SK-N-SH treated with all-trans-retinoic acid at 6 μM for 48 hours (cell line): ENCODE measurements around the gene CHST5.

Experiments used
- ATAC-seq: fragments of 200-7000 bp; cut with Tn5 transposase; 3 replicates; pipeline ENCODE4 v1.9.1; 2020; ENCODE audit warnings: mild to moderate bottlenecking, moderate library complexity
- ARNTL ChIP-seq: fragments of 450-650 bp; formaldehyde crosslinking; IDR thresholded peaks from 2 replicates; pipeline ENCODE4 v1.5.0; 2020; ENCODE audit warnings: low read depth, mild to moderate bottlenecking, moderate library complexity, borderline replicate concordance
- BACH2 ChIP-seq: fragments of 250-450 bp; sonication (Bioruptor Pico); IDR thresholded peaks from 2 replicates; pipeline ENCODE4 v1.9.0; 2021; ENCODE audit warnings: mild to moderate bottlenecking, borderline replicate concordance
- CSDC2 ChIP-seq: fragments of 250-450 bp; sonication (Bioruptor Pico); IDR thresholded peaks from 2 replicates; pipeline ENCODE4 v1.5.0; 2020; ENCODE audit warnings: mild to moderate bottlenecking, moderate library complexity
- CSRNP3 ChIP-seq: fragments of 250-450 bp; sonication (Bioruptor Pico); IDR thresholded peaks from 2 replicates; pipeline ENCODE4 v1.5.1; 2021; ENCODE audit warnings: mild to moderate bottlenecking, moderate library complexity
- ESRRG ChIP-seq: fragments of 250-450 bp; sonication (Bioruptor Pico); IDR thresholded peaks from 2 replicates; pipeline ENCODE4 v1.6.1; 2021; ENCODE audit warnings: mild to moderate bottlenecking
- GLIS3 ChIP-seq: fragments of 250-450 bp; sonication (Bioruptor Pico); IDR thresholded peaks from 2 replicates; pipeline ENCODE4 v1.5.0; 2020; ENCODE audit warnings: mild to moderate bottlenecking, moderate library complexity
- ISL1 ChIP-seq: fragments of 250-450 bp; sonication (Bioruptor Pico); IDR thresholded peaks from 2 replicates; pipeline ENCODE4 v2.1.2; 2022; ENCODE audit warnings: mild to moderate bottlenecking, moderate library complexity
- POU6F1 ChIP-seq: fragments of 250-450 bp; sonication (Bioruptor Pico); IDR thresholded peaks from 2 replicates; pipeline ENCODE4 v1.8.0; 2021; ENCODE audit warnings: low read depth, mild to moderate bottlenecking, moderate library complexity, borderline replicate concordance
- PPARA ChIP-seq: fragments of 250-450 bp; sonication (Bioruptor Pico); IDR thresholded peaks from 2 replicates; pipeline ENCODE4 v1.5.0; 2020; ENCODE audit warnings: mild to moderate bottlenecking, borderline replicate concordance
- TOX ChIP-seq: fragments of 250-450 bp; sonication (Bioruptor Pico); IDR thresholded peaks from 2 replicates; pipeline ENCODE4 v1.8.0; 2021; ENCODE audit warnings: mild to moderate bottlenecking, moderate library complexity, borderline replicate concordance
- ZC3H10 ChIP-seq: fragments of 250-450 bp; sonication (Bioruptor Pico); IDR thresholded peaks from 2 replicates; pipeline ENCODE4 v1.5.1; 2021; ENCODE audit warnings: mild to moderate bottlenecking, moderate library complexity
- ZFP3 ChIP-seq: fragments of 250-450 bp; sonication (Bioruptor Pico); IDR thresholded peaks from 2 replicates; pipeline ENCODE4 v1.5.0; 2020; ENCODE audit warnings: mild to moderate bottlenecking, moderate library complexity
- ZFP30 ChIP-seq: fragments of 450-650 bp; formaldehyde crosslinking; IDR thresholded peaks from 2 replicates; pipeline ENCODE4 v1.5.0; 2022; ENCODE audit warnings: mild to moderate bottlenecking, moderate library complexity
- ZNF565 ChIP-seq: fragments of 450-650 bp; formaldehyde crosslinking; conservative IDR thresholded peaks from 2 replicates; pipeline ENCODE4 v1.5.0; 2020; ENCODE audit warnings: low read depth, mild to moderate bottlenecking, moderate library complexity
- ZNF70 ChIP-seq: fragments of 450-650 bp; formaldehyde crosslinking; IDR thresholded peaks from 2 replicates; pipeline ENCODE4 v1.5.0; 2020; ENCODE audit warnings: mild to moderate bottlenecking, moderate library complexity
- ZNF8 ChIP-seq: fragments of 450-650 bp; formaldehyde crosslinking; IDR thresholded peaks from 2 replicates; pipeline ENCODE4 v1.5.0; 2020; ENCODE audit warnings: mild to moderate bottlenecking, moderate library complexity
- TF ChIP-seq, protein P1 (sequence below): fragments of 250-450 bp; sonication (Bioruptor Pico); IDR thresholded peaks from 2 replicates; pipeline ENCODE4 v1.5.1; 2020; ENCODE audit warnings: low read depth, mild to moderate bottlenecking, moderate library complexity
- TF ChIP-seq, protein P2 (sequence below): fragments of 250-450 bp; sonication (Bioruptor Pico); IDR thresholded peaks from 2 replicates; pipeline ENCODE4 v1.8.0; 2020; ENCODE audit warnings: mild to moderate bottlenecking, moderate library complexity, borderline replicate concordance

The CHST5 gene

GRCh38 chr16:75567911-75568310 lies 32.0 kb upstream of the CHST5 start (continued):
- TF ChIP-seq, protein P1, sequence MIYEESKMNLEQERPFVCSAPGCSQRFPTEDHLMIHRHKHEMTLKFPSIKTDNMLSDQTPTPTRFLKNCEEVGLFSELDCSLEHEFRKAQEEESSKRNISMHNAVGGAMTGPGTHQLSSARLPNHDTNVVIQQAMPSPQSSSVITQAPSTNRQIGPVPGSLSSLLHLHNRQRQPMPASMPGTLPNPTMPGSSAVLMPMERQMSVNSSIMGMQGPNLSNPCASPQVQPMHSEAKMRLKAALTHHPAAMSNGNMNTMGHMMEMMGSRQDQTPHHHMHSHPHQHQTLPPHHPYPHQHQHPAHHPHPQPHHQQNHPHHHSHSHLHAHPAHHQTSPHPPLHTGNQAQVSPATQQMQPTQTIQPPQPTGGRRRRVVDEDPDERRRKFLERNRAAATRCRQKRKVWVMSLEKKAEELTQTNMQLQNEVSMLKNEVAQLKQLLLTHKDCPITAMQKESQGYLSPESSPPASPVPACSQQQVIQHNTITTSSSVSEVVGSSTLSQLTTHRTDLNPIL (CRISPR knock-in tag) = no peak
- no peak for TF ChIP-seq ZC3H10

DNA sequence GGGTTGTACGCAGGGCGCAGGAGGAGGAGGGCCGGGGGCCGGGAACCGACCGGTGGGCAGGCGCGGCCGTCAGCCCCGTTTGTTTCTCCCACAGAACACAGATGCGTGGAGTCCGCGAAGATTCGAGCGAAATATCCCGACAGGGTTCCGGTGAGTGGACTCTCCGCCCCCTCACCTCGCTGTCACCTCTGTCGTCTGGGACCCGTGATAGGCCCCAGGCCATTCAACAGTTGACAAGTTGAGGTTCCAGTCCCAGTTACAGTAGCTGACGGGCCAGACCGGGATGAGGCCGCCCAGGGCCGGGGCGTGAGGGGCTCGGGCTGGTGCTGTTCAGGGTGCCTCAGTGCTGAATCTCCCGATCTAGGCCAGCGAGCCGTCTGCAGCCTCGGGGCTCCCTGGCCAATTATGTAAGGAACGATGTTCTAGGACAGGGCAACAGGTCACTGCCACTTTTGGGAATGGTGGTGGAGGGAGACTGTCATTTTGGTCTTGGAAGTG lies 30.9 kb upstream of the CHST5 start:
- ATAC-seq = peak; percentile 30
- TF ChIP-seq PPARA (CRISPR knock-in tag) (no peak), GLIS3 (CRISPR knock-in tag) (no peak), ZFP30 (CRISPR knock-in tag) (no peak), ESRRG (no peak), ZNF8 (CRISPR knock-in tag) (no peak), TOX (CRISPR knock-in tag) (no peak), BACH2 (CRISPR knock-in tag) (no peak), CSRNP3 (CRISPR knock-in tag) (no peak), ZNF70 (no peak), ISL1 (CRISPR knock-in tag) (no peak), ARNTL (no peak), POU6F1 (CRISPR knock-in tag) (no peak), ZC3H10 (no peak)
- TF ChIP-seq, protein P2, sequence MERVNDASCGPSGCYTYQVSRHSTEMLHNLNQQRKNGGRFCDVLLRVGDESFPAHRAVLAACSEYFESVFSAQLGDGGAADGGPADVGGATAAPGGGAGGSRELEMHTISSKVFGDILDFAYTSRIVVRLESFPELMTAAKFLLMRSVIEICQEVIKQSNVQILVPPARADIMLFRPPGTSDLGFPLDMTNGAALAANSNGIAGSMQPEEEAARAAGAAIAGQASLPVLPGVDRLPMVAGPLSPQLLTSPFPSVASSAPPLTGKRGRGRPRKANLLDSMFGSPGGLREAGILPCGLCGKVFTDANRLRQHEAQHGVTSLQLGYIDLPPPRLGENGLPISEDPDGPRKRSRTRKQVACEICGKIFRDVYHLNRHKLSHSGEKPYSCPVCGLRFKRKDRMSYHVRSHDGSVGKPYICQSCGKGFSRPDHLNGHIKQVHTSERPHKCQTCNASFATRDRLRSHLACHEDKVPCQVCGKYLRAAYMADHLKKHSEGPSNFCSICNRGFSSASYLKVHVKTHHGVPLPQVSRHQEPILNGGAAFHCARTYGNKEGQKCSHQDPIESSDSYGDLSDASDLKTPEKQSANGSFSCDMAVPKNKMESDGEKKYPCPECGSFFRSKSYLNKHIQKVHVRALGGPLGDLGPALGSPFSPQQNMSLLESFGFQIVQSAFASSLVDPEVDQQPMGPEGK = no peak
- TF ChIP-seq, all 23 proteins: peak for 0

- ATAC-seq = peak; percentile 89
- TF ChIP-seq GLIS3 (CRISPR knock-in tag) (no peak), ARNTL (no peak), POU6F1 (CRISPR knock-in tag) (no peak), ZNF8 (CRISPR knock-in tag) (no peak), PPARA (CRISPR knock-in tag) (no peak), ISL1 (CRISPR knock-in tag) (no peak), BACH2 (CRISPR knock-in tag) (no peak), ZFP30 (CRISPR knock-in tag) (no peak), ZFP3 (CRISPR knock-in tag) (no peak), CSDC2 (no peak)
- TF ChIP-seq, protein P1 (CRISPR knock-in tag) = no peak
These were observed 30.3 kb upstream of the CHST5 start, which contains the start of gene GABARAPL2 for GRCh38 chr16:75566040-75566757. TSS of gene GABARAPL2 (plus strand) at chr16:75566379. CDS start at chr16:75566487, 108 bp downstream.

DNA sequence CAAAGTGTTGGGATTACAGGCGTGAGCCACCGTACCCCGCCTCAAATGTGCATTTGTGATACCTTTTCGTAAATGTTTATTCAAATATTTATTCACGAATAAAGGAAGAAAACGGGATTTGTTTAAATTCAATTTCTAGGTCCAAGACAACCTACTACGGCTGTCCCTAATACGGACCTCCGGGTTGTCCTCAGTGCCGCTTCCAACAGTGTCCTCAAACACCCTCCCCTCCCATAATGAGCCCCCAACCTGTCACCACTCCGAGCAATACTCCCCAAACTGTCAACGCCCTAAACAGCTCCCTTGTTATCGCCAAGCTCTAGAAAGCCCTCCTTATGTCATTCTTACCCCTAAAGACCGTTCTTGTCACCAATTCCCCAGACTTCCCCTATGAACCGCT lies 29.7 kb upstream of the CHST5 start:
- no peak; the same call in 2 of the 3 replicates for ATAC-seq
- TF ChIP-seq CSRNP3 (CRISPR knock-in tag) (no peak), ZNF565 (CRISPR knock-in tag) (no peak), POU6F1 (CRISPR knock-in tag) (no peak), TOX (CRISPR knock-in tag) (no peak), ISL1 (CRISPR knock-in tag) (no peak)
